Endothelial cell of umbilical vein (primary cell): Measurements from ENCODE around the gene LMO7. TPM values are rescaled to one million over a fixed set of nuclear protein-coding genes. Genes with fewer than 3 reads are reported as not detected.

Source experiments
- BruUV-seq: library from RNA; stranded (reverse); fragments of 400-500 nt; replicated peaks from 2 replicates; lab custom pipeline; 2021; lab: Mats Ljungman, UMichigan
- CTCF ChIA-PET: fragments of 300-600, 350-600 bp; sonication (Branson Sonifier 250); formaldehyde crosslinking; loops from one replicate; lab custom pipeline; 2021; ENCODE audit warnings: antibody characterized with exemption, inconsistent platforms; lab: Charles Lee
- POLR2A ChIA-PET: fragments of 300-600, 350-600 bp; sonication (Branson Sonifier 250); formaldehyde crosslinking; loops from one replicate; lab custom pipeline; 2021; ENCODE audit warnings: antibody characterized with exemption, inconsistent platforms; lab: Charles Lee
- DNase-seq: peaks from one replicate; pipeline ENCODE4 v3.0.0-alpha.2; 2011; ENCODE audit warnings: low read depth, low spot score
- FAIRE-seq: peaks from 2 replicates; lab custom pipeline; 2011; peaks lifted over from hg19 to GRCh38; lab: Jason Lieb, UNC
- H2AFZ ChIP-seq: 2 replicates; pipeline ENCODE4 v1.6.0; 2012; ENCODE audit warnings: low read depth, low read length, control low read depth, inconsistent platforms
- H3K27ac ChIP-seq: 2 replicates; pipeline ENCODE4 v1.5.1; 2011; ENCODE audit warnings: low read depth, mild to moderate bottlenecking, control low read depth, low read length, moderate library complexity; ENCODE audit not compliant: insufficient read depth
- H3K27me3 ChIP-seq, 2 experiments: 2 replicates each; pipeline versions ENCODE4 v1.6.0 to v1.6.1; 2011; ENCODE audit warnings: low read length in 2 of 2, mixed read lengths in 1 of 2; ENCODE audit not compliant: control insufficient read depth in 2 of 2, insufficient read depth in 2 of 2
- H3K36me3 ChIP-seq, 2 experiments: 2 replicates in 1 of 2; 3 replicates in 1 of 2; pipeline ENCODE4 v1.5.1; 2011; ENCODE audit warnings: low read length in 2 of 2, mild to moderate bottlenecking in 1 of 2, moderate library complexity in 1 of 2; ENCODE audit not compliant: control insufficient read depth in 2 of 2, insufficient read depth in 2 of 2; ENCODE audit errors: extremely low read depth in 1 of 2
- H3K4me1 ChIP-seq: 3 replicates; pipeline ENCODE4 v1.5.1; 2011; ENCODE audit warnings: mild to moderate bottlenecking, low read length; ENCODE audit not compliant: control insufficient read depth, insufficient read depth; ENCODE audit errors: extremely low read depth
- H3K4me2 ChIP-seq: 2 replicates; pipeline ENCODE4 v1.6.1; 2011; ENCODE audit warnings: low read length, control low read depth, mixed read lengths; ENCODE audit not compliant: insufficient read depth
- H3K4me3 ChIP-seq, 3 experiments: fragments of 200-600 bp in 1 of 3; sonication (generic), shearing (Covaris generic) in 1 of 3; replicated peaks in 1 of 3; 2 replicates each; pipeline ENCODE4 v1.5.1; 2011 to 2016; ENCODE audit warnings: control low read depth in 3 of 3, low read length in 3 of 3, mild to moderate bottlenecking in 2 of 3, inconsistent platforms in 1 of 3, low read depth in 1 of 3, moderate library complexity in 1 of 3; ENCODE audit not compliant: insufficient read depth in 1 of 3
- H3K79me2 ChIP-seq: 2 replicates; pipeline ENCODE4 v1.6.0; 2012; ENCODE audit warnings: low read length, inconsistent platforms; ENCODE audit not compliant: control insufficient read depth, insufficient read depth
- H3K9ac ChIP-seq: replicated peaks from 2 replicates; pipeline ENCODE3; 2011; ENCODE audit warnings: low read length, control low read depth; ENCODE audit not compliant: insufficient read depth; ENCODE audit errors: extremely low read depth
- H3K9me1 ChIP-seq: replicated peaks from 3 replicates; pipeline ENCODE4 v1.6.0; 2011; ENCODE audit warnings: mild to moderate bottlenecking, low read length; ENCODE audit not compliant: control insufficient read depth, insufficient read depth; ENCODE audit errors: extremely low read depth
- H3K9me3 ChIP-seq: replicated peaks from 2 replicates; pipeline ENCODE4 v1.5.1; 2012; ENCODE audit warnings: low read length, inconsistent platforms; ENCODE audit not compliant: control insufficient read depth, insufficient read depth
- H4K20me1 ChIP-seq: replicated peaks from 2 replicates; pipeline ENCODE3; 2011; ENCODE audit warnings: mild to moderate bottlenecking, low read length; ENCODE audit not compliant: control insufficient read depth, insufficient read depth; ENCODE audit errors: extremely low read depth
- EZH2 ChIP-seq: IDR thresholded peaks from 2 replicates; pipeline ENCODE4 v1.6.1; 2012; ENCODE audit warnings: borderline replicate concordance, low read depth, mild to moderate bottlenecking, moderate library complexity, low read length, inconsistent platforms; ENCODE audit not compliant: severe bottlenecking
- FOS ChIP-seq: IDR thresholded peaks from 2 replicates; pipeline ENCODE4 v1.6.1; 2011; ENCODE audit warnings: mild to moderate bottlenecking, low read length, moderate library complexity, borderline replicate concordance; ENCODE audit not compliant: insufficient read depth
- GATA2 ChIP-seq: IDR thresholded peaks from 2 replicates; pipeline ENCODE4 v1.7.0; 2011; ENCODE audit warnings: low read depth, mild to moderate bottlenecking, moderate library complexity, mixed read lengths, low read length; ENCODE audit not compliant: insufficient read length, insufficient read depth
- JUN ChIP-seq: IDR thresholded peaks from 2 replicates; pipeline ENCODE4 v1.6.1; 2011; ENCODE audit warnings: borderline replicate concordance, low read depth; ENCODE audit not compliant: insufficient read length, insufficient read depth
- MYC ChIP-seq: IDR thresholded peaks from one replicate; pipeline ENCODE4 v1.6.1; 2011; ENCODE audit warnings: mild to moderate bottlenecking, low read depth, low read length
- POLR2A ChIP-seq: IDR thresholded peaks from 2 replicates; pipeline ENCODE4 v1.6.1; 2012; ENCODE audit warnings: low read depth, mild to moderate bottlenecking, control low read depth, low read length
- POLR2AphosphoS5 ChIP-seq: IDR thresholded peaks from 2 replicates; pipeline ENCODE4 v1.6.1; 2012; ENCODE audit warnings: low read depth, mild to moderate bottlenecking, control low read depth, low read length, moderate library complexity; ENCODE audit not compliant: insufficient read depth
- dilution Hi-C: fragments of 300-500 bp; cut with MboI; formaldehyde crosslinking; loops from one replicate; pipeline ENCODE4 v1.15.0; 2019; ENCODE audit warnings: low sequenced_read_pairs; ENCODE audit not compliant: extremely low pct_ligation_motif_present
- intact Hi-C: fragments of 100-400 bp; cut with micrococcal nuclease; formaldehyde crosslinking; loops from one replicate; pipeline ENCODE4 v1.10.0; 2022
- polyA plus RNA-seq, 4 experiments: library from polyadenylated mRNA; depleted of rRNA in 3 of 4; stranded (reverse) in 3 of 4; unstranded in 1 of 4; fragments of >200 nt; gene quantifications; 2 replicates each; pipeline versions ENCODE4 v1.2.1 to v1.2.3, GENCODE V29; 2011 to 2012; ENCODE audit warnings: missing spikeins in 1 of 4
- total RNA-seq: library from RNA; stranded (reverse); gene quantifications from 2 replicates; pipeline ENCODE4 v1.2.3, GENCODE V29; 2021
- TF ChIP-seq, protein P1 (sequence below), 2 donors: IDR thresholded peaks; 1 replicate in 1 of 2; 2 replicates in 1 of 2; pipeline ENCODE4 v1.5.1; 2011; ENCODE audit warnings: low read length in 2 of 2, mild to moderate bottlenecking in 2 of 2, moderate library complexity in 2 of 2, control low read depth in 1 of 2, inconsistent platforms in 1 of 2, low read depth in 1 of 2; ENCODE audit not compliant: insufficient read depth in 1 of 2; ENCODE audit errors: extremely low read depth in 1 of 2
- TF ChIP-seq, protein P2 (sequence below): IDR thresholded peaks from 2 replicates; pipeline ENCODE4 v1.6.1; 2011; ENCODE audit not compliant: insufficient read depth, insufficient read length

The LMO7 gene
- total and polyA plus RNA-seq, 2 donors (not counting 3 experiments of a cell fraction or from before 2014, with no cell fraction given) = 10.5 to 21.1 TPM

DNA sequence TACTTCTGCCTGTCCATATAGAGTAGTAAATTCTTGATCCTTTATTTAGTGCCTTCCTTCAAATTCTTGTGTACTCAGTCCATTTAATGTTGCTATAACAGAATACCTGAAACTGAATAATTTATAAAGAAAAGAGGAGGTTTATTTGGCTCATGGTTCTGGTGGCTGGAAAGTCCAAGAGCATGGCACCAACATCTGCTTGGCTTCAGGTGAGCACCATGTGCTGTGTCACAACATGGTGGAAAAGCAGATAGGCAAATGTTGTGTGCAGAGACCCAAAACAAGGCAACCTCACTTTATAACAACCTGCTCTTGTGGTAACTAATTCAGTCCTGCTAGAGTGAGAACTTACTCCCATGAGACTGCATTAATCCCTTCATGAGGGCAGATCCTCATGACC, 195.3 kb downstream of the LMO7 start:
- dilution Hi-C loops = no loop called here

More for the DNA sequence above, 195.3 kb downstream of the LMO7 start:
- Histone ChIP-seq H3K9me1 (no peaks in the 10 kb centered on the region), H3K4me3 (no peak overlapping the region), H3K4me1 (no peaks in the 10 kb centered on the region), H3K9me3 (no peaks in the 10 kb centered on the region), H3K27me3 (no peaks in the 10 kb centered on the region), H3K79me2 (no peaks in the 10 kb centered on the region), H4K20me1 (no peaks in the 10 kb centered on the region), H3K4me2 (no peak overlapping the region), H3K36me3 (no peaks in the 10 kb centered on the region), H3K27ac (no peak overlapping the region), H3K9ac (no peak overlapping the region), H2AFZ (no peak overlapping the region)
- DNase-seq (no peak), FAIRE-seq (no peak)
- TF ChIP-seq, protein P1, sequence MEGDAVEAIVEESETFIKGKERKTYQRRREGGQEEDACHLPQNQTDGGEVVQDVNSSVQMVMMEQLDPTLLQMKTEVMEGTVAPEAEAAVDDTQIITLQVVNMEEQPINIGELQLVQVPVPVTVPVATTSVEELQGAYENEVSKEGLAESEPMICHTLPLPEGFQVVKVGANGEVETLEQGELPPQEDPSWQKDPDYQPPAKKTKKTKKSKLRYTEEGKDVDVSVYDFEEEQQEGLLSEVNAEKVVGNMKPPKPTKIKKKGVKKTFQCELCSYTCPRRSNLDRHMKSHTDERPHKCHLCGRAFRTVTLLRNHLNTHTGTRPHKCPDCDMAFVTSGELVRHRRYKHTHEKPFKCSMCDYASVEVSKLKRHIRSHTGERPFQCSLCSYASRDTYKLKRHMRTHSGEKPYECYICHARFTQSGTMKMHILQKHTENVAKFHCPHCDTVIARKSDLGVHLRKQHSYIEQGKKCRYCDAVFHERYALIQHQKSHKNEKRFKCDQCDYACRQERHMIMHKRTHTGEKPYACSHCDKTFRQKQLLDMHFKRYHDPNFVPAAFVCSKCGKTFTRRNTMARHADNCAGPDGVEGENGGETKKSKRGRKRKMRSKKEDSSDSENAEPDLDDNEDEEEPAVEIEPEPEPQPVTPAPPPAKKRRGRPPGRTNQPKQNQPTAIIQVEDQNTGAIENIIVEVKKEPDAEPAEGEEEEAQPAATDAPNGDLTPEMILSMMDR (IDR thresholded peaks at IDR 0.05; ENCODE audit: extremely low read depth in 1 of 2, insufficient read depth in 1 of 2, low read depth in 1 of 2, low read length in 2 of 2) = no peak
- TF ChIP-seq GATA2 = no peak
- no peak for TF ChIP-seq JUN
- no peak for TF ChIP-seq POLR2AphosphoS5
- no peak for TF ChIP-seq MYC
- no peak for TF ChIP-seq EZH2
- TF ChIP-seq FOS = no peak
- TF ChIP-seq POLR2A = no peak
- TF ChIP-seq, protein P2, sequence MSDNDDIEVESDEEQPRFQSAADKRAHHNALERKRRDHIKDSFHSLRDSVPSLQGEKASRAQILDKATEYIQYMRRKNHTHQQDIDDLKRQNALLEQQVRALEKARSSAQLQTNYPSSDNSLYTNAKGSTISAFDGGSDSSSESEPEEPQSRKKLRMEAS = no peak
- no TSS peak for BruUV-seq
- intact Hi-C loops = no loop called here
- ChIA-PET CTCF (interaction anchor here (1.2 kb wide), 1 partner anchor 10 kb away, joined by 3 read pairs; no protein-coding TSS in a partner anchor), POLR2A (no interaction called here)
